CD4-positive, alpha-beta T cell (primary cell): ENCODE results near the gene SPC24. TPM values are rescaled to one million over a fixed set of nuclear protein-coding genes. Genes with fewer than 3 reads are reported as not detected.

Source experiments
- ATAC-seq: fragments of 200-7000 bp; cut with Tn5 transposase; one replicate; pipeline ENCODE4 v1.10.0; 2022; ENCODE audit warnings: mild to moderate bottlenecking; ENCODE audit not compliant: poor library complexity
- CTCF ChIA-PET: fragments of 350-600 bp; sonication (Branson Sonifier 250); formaldehyde crosslinking; loops from one replicate; lab custom pipeline; 2021; ENCODE audit warnings: antibody characterized with exemption, inconsistent platforms; lab: Charles Lee
- POLR2A ChIA-PET: fragments of 350-600 bp; sonication (Branson Sonifier 250); formaldehyde crosslinking; loops from one replicate; lab custom pipeline; 2021; ENCODE audit warnings: antibody characterized with exemption, inconsistent platforms; lab: Charles Lee
- DNase-seq, 14 experiments: peaks; one replicate each; pipeline ENCODE4 v3.0.0-alpha.2; 2013 to 2020; ENCODE audit warnings: mixed read lengths in 2 of 14
- H3K27ac ChIP-seq, 2 donors: one replicate each; pipeline versions ENCODE4 v1.5.1 to v1.7.0; 2013; ENCODE audit warnings: low read length in 2 of 2, low read depth in 1 of 2, mild to moderate bottlenecking in 1 of 2
- H3K27me3 ChIP-seq, 2 experiments: 1 replicate in 1 of 2; 2 replicates in 1 of 2; pipeline versions ENCODE4 v1.6.1 to v1.7.0; 2013; ENCODE audit warnings: low read length in 2 of 2, control low read depth in 1 of 2, mild to moderate bottlenecking in 1 of 2, moderate library complexity in 1 of 2; ENCODE audit not compliant: insufficient read depth in 2 of 2, control insufficient read depth in 1 of 2
- H3K36me3 ChIP-seq: one replicate; pipeline ENCODE4 v1.6.1; 2013; ENCODE audit warnings: low read length, control low read depth; ENCODE audit not compliant: insufficient read depth
- H3K4me1 ChIP-seq: one replicate; pipeline ENCODE4 v1.6.1; 2013; ENCODE audit warnings: low read length, control low read depth; ENCODE audit not compliant: insufficient read depth
- H3K4me3 ChIP-seq: one replicate; pipeline ENCODE4 v1.5.1; 2013; ENCODE audit warnings: mild to moderate bottlenecking, low read length, moderate library complexity
- H3K9me3 ChIP-seq, 2 experiments: 1 replicate in 1 of 2; 2 replicates in 1 of 2; pipeline versions ENCODE4 v1.6.1 to v1.7.0; 2013; ENCODE audit warnings: low read length in 2 of 2, mild to moderate bottlenecking in 2 of 2, control low read depth in 1 of 2, moderate library complexity in 1 of 2; ENCODE audit not compliant: control insufficient read depth in 1 of 2, insufficient read depth in 1 of 2
- H3K27ac Mint-ChIP-seq: one replicate; pipeline ENCODE4 v1.8.0; 2020; ENCODE audit warnings: mixed read lengths
- H3K27me3 Mint-ChIP-seq: one replicate; pipeline ENCODE4 v1.8.0; 2021; ENCODE audit warnings: mixed read lengths
- H3K36me3 Mint-ChIP-seq: one replicate; pipeline ENCODE4 v1.8.0; 2021; ENCODE audit warnings: low read depth, mixed read lengths
- H3K4me1 Mint-ChIP-seq: one replicate; pipeline ENCODE4 v1.8.0; 2021; ENCODE audit warnings: low read depth, mixed read lengths
- H3K4me3 Mint-ChIP-seq: one replicate; pipeline ENCODE4 v1.8.0; 2020; ENCODE audit warnings: mild to moderate bottlenecking, mixed read lengths
- H3K9me3 Mint-ChIP-seq: one replicate; pipeline ENCODE4 v1.8.0; 2020; ENCODE audit warnings: mixed read lengths
- intact Hi-C, 2 experiments: fragments of 100-400 bp; cut with DNase I in 1 of 2; cut with micrococcal nuclease in 1 of 2; formaldehyde crosslinking; loops; one replicate each; pipeline versions ENCODE4 v1.15.1 to v1.9.0; 2023 to 2025; cut with DNase I, micrococcal nuclease
- total RNA-seq, 174 experiments: library from RNA in 2 of 174; stranded (reverse) in 2 of 174; gene quantifications; one replicate each; pipeline ENCODE4 v1.2.3 and lab custom pipeline; 2021 to 2026
- TF ChIP-seq, protein P1 (sequence below): fragments of 200-600 bp; IDR thresholded peaks from one replicate; pipeline ENCODE4 v1.8.0; 2022; ENCODE audit warnings: antibody characterized with exemption, mild to moderate bottlenecking

SPC24 gene
- total RNA-seq, 2 experiments from 2014 or later = 0.59 to 1.5 TPM

DNA sequence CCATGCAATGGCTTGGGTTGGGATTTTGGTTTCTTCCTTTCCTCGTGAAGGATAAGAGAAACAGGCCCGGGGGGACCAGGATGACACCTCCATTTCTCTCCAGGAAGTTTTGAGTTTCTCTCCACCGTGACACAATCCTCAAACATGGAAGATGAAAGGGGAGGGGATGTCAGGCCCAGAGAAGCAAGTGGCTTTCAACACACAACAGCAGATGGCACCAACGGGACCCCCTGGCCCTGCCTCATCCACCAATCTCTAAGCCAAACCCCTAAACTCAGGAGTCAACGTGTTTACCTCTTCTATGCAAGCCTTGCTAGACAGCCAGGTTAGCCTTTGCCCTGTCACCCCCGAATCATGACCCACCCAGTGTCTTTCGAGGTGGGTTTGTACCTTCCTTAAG lies 24.1 kb downstream of the SPC24 start:
- H3K9me3 ChIP-seq = no peaks in the 10 kb centered on the region
- H3K36me3 ChIP-seq = peaks cover 40% of the 10 kb centered on the region
- H3K4me3 Mint-ChIP-seq = no peak overlapping the region
- no peak overlapping the region for H3K4me3 ChIP-seq
- ATAC-seq (no peak), DNase-seq (no peak)
- no peak overlapping the region for H3K27ac ChIP-seq
- no peaks in the 10 kb centered on the region for H3K4me1 Mint-ChIP-seq
- H3K27me3 ChIP-seq = no peaks in the 10 kb centered on the region
- peaks cover 6% of the 10 kb centered on the region for H3K4me1 ChIP-seq
- intact Hi-C loops = loop anchor here (1.0 to 10.0 kb wide), 4 partner anchors 95 to 453 kb away; no protein-coding TSS in a partner anchor
- no peak overlapping the region for H3K27ac Mint-ChIP-seq
- TF ChIP-seq, protein P1, sequence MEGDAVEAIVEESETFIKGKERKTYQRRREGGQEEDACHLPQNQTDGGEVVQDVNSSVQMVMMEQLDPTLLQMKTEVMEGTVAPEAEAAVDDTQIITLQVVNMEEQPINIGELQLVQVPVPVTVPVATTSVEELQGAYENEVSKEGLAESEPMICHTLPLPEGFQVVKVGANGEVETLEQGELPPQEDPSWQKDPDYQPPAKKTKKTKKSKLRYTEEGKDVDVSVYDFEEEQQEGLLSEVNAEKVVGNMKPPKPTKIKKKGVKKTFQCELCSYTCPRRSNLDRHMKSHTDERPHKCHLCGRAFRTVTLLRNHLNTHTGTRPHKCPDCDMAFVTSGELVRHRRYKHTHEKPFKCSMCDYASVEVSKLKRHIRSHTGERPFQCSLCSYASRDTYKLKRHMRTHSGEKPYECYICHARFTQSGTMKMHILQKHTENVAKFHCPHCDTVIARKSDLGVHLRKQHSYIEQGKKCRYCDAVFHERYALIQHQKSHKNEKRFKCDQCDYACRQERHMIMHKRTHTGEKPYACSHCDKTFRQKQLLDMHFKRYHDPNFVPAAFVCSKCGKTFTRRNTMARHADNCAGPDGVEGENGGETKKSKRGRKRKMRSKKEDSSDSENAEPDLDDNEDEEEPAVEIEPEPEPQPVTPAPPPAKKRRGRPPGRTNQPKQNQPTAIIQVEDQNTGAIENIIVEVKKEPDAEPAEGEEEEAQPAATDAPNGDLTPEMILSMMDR = no peak
- ChIA-PET POLR2A (no interaction called here), CTCF (interaction anchor here (2.8 kb wide), 1 partner anchor 96 kb away, joined by 15 read pairs; no protein-coding TSS in a partner anchor)
- H3K9me3 Mint-ChIP-seq = no peaks in the 10 kb centered on the region
- peaks cover 31% of the 10 kb centered on the region for H3K36me3 Mint-ChIP-seq
- H3K27me3 Mint-ChIP-seq = no peaks in the 10 kb centered on the region

DNA sequence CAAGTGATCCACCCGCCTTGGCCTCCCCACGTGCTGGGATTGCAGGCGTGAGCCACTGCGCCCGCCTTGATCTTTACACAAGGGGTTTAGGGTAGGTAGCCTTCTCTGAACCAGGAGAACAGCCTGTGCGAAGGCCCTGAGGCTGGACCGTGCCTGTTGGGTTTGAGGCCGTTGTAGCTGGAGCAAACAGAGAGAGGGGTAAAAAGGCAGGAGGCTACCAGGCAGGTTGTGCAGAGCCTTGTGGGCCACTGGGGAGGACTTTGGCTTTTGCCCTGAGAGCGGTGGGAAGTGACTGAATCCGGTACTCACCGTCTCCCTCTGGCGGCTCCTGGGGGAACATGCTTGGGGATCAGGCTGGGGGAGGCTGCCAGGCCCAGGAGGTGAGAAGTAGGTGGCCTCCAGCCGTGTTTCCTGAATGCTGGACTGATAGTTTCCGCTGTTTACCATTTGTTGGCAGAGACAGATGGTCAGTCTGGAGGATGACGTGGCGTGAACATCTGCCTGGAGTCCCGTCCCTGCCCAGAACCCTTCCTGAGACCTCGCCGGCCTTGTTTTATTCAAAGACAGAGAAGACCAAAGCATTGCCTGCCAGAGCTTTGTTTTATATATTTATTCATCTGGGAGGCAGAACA lies 24.6 kb downstream of the SPC24 start:
- intact Hi-C loops = loop anchor here (1.0 to 10.0 kb wide), 4 partner anchors 95 to 454 kb away; no protein-coding TSS in a partner anchor
- POLR2A ChIA-PET = no interaction called here
- Histone ChIP-seq H3K36me3 (peaks cover 42% of the 10 kb centered on the region), H3K9me3 (no peaks in the 10 kb centered on the region), H3K27ac (no peak overlapping the region), H3K27me3 (no peaks in the 10 kb centered on the region), H3K4me3 (no peak overlapping the region), H3K4me1 (peaks cover 11% of the 10 kb centered on the region)
- H3K9me3 Mint-ChIP-seq = no peaks in the 10 kb centered on the region
- TF ChIP-seq, protein P1 = peak; percentile 78
- H3K27me3 Mint-ChIP-seq = no peaks in the 10 kb centered on the region
- ATAC-seq (peak; percentile 83), DNase-seq (peak; percentile 63 to 84 (median 70))
- peaks cover 35% of the 10 kb centered on the region for H3K36me3 Mint-ChIP-seq
- H3K4me3 Mint-ChIP-seq = no peak overlapping the region
- no peak overlapping the region for H3K27ac Mint-ChIP-seq
- H3K4me1 Mint-ChIP-seq = no peaks in the 10 kb centered on the region
- CTCF ChIA-PET = interaction anchor here (0.9 to 2.8 kb wide), 2 partner anchors 68 to 95 kb away, joined by 4 to 15 read pairs; no protein-coding TSS in a partner anchor

GRCh38 chr19:11127905-11128304 lies 27.7 kb downstream of the SPC24 start:
- ATAC-seq (no peak), DNase-seq (no peak)
- intact Hi-C loops = loop anchor here (5.0 kb wide), 2 partner anchors 36 to 41 kb away; partner anchors contain the start of gene LDLR (in 1 of the 2)
- ChIA-PET CTCF (no interaction called here), POLR2A (no interaction called here)
- Histone ChIP-seq H3K27ac (no peak overlapping the region), H3K9me3 (no peaks in the 10 kb centered on the region), H3K27me3 (no peaks in the 10 kb centered on the region), H3K36me3 (peaks cover 61% of the 10 kb centered on the region), H3K4me3 (no peak overlapping the region), H3K4me1 (peaks cover 12% of the 10 kb centered on the region)
- H3K4me1 Mint-ChIP-seq = no peaks in the 10 kb centered on the region
- H3K36me3 Mint-ChIP-seq = peaks cover 40% of the 10 kb centered on the region
- H3K9me3 Mint-ChIP-seq = no peaks in the 10 kb centered on the region
- H3K4me3 Mint-ChIP-seq = no peak overlapping the region
- H3K27ac Mint-ChIP-seq = no peak overlapping the region
- TF ChIP-seq, protein P1 = no peak
- H3K27me3 Mint-ChIP-seq = no peaks in the 10 kb centered on the region
